Subcutaneous adipose tissue (tissue), 4 donors: ENCODE results near the gene ASMTL. TPM values are rescaled to one million over a fixed set of nuclear protein-coding genes. Genes with fewer than 3 reads are reported as not detected.

Experiments used
- CTCF ChIP-seq: fragments of 450-650 bp; IDR thresholded peaks from one replicate; pipeline ENCODE4 v1.5.1; 2016; ENCODE audit warnings: low read depth, mild to moderate bottlenecking, control low read depth, antibody characterized with exemption, moderate library complexity
- total RNA-seq, 4 donors: library from RNA; depleted of rRNA; stranded (reverse); fragments of >200 nt; gene quantifications; one replicate each; pipeline ENCODE4 v1.1.0, GENCODE V29; 2016

ASMTL gene
- total RNA-seq, 4 donors from 2014 or later, result 13.4 to 31.5 (median 24.5) TPM

- TF ChIP-seq CTCF, result no peak
These were observed 57.0 kb downstream of the ASMTL start for GRCh38 chrX:1395646-1396216.

DNA sequence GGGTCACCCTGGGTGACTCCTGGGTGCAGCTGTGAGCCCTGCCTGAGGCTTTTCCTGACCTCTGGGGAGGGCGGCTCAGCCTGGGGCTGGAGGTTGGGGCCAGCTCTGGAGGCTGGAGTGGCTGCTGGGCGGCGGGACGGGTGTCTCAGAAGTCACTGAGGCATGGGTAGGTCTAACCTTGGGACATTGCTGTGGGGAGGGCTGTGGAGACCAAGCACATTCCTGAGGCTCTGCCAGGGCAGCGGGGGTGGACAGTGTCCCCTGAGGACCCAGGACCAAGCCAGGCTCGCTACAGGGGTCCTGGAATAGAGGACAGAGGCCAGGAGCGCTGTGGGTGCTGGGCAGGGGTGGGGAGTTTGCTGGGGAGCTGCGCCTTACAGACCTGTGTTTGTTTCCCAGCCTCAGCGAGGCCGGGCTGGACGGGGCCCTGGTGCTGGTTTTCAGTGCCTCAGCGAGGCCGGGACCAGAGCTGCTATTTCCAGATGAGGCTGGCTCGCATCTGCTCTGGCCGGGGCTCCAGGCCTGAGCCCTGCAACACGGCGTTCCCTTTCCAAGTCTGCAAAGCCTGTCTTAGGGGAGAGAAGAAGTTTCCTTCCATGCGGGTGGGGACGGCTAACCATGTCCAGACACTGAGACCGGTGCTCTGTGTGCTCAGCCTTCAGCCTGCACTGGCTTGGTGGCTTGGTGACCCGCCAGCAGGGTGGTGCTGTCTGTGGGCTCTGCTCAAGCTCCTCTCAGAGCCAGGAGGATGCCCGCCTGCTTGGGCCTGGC is 57.8 kb downstream of the ASMTL start:
- TF ChIP-seq CTCF, result no peak

GRCh38 chrX:1393871-1394615 is 58.7 kb downstream of the ASMTL start:
- TF ChIP-seq CTCF, result no peak

- no peak for TF ChIP-seq CTCF
These were observed 60.2 kb downstream of the ASMTL start for GRCh38 chrX:1392376-1393068.

DNA sequence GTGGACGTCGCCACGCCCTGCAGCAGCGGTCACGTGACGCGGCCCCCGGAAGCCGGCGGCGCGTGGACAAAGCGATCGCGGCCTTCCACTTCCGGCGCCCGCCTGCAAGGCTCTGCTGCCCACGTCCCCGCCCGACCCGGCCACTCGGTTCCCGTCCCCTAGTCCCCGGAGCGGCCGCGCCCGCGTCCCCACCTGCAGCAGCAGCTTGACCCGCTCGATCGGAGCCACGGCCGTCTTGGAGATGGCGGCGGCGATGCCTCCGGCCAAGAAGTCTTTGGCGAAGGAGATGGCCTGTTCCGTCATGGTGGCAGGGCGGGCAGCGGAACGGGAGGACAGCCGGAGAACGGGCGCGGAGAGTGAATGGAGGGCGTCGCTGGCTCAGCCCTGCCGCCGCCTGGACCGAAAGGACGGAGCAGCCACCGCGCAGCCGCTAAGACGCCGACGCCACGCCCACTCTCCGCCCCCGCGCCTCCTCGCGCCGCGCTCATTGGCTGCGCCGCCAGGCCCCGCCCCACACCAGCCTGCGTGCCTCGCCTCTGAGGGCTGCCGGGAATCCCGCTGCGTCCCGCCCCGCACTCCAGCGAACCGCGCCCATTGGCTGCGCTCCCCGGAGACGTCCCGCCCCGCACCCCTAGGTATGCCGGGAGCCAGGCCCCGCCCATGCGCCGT is 60.9 kb downstream of the ASMTL start, which contains the start of gene SLC25A6:
TSS of gene SLC25A6 (minus strand) at position 407 of the 669 bp plus-strand sequence. CDS start at position 303, 104 bp downstream.
- TF ChIP-seq CTCF, result no peak

- TF ChIP-seq CTCF, result no peak
These were observed 61.4 kb downstream of the ASMTL start for GRCh38 chrX:1391370-1391706.
